Stimulated activated CD8-positive, alpha-beta memory T cell treated with anti-CD3 and anti-CD28 coated beads, Interleukin-4, amount 100 ng/mL, for 4 hours (primary cell): ENCODE data around the gene MACROD2.

Experiments
- DNase-seq, 2 donors: peaks; one replicate each; pipeline ENCODE4 v3.0.0-alpha.2; 2020; ENCODE audit warnings: low read depth in 2 of 2, low spot score in 1 of 2

MACROD2 gene

GRCh38 chr20:16057651-16058050, 2062.3 kb downstream of the MACROD2 start:
- no peak for DNase-seq

- no peak for DNase-seq
Observed at GRCh38 chr20:16058268-16058667, 2063.0 kb downstream of the MACROD2 start.

GRCh38 chr20:16059841-16060240, 2064.5 kb downstream of the MACROD2 start:
- DNase-seq = no peak

- no peak for DNase-seq
Observed at GRCh38 chr20:16061351-16061750, 2066.0 kb downstream of the MACROD2 start.

- DNase-seq = no peak
Observed at GRCh38 chr20:16062661-16063581, 2067.6 kb downstream of the MACROD2 start.

- DNase-seq = no peak
Observed at GRCh38 chr20:16063881-16064280, 2068.6 kb downstream of the MACROD2 start.

GRCh38 chr20:16064989-16065707, 2069.8 kb downstream of the MACROD2 start:
- DNase-seq = no peak

- no peak for DNase-seq
Observed at GRCh38 chr20:16066571-16066970, 2071.3 kb downstream of the MACROD2 start.

- no peak for DNase-seq
Observed at GRCh38 chr20:16069389-16070010, 2074.2 kb downstream of the MACROD2 start.

- DNase-seq = no peak
Observed at GRCh38 chr20:16072220-16072619, 2076.9 kb downstream of the MACROD2 start.

- DNase-seq = no peak
Observed at GRCh38 chr20:16078172-16078898, 2083.0 kb downstream of the MACROD2 start.

GRCh38 chr20:16081421-16081820, 2086.1 kb downstream of the MACROD2 start:
- DNase-seq = no peak

- no peak for DNase-seq
Observed at GRCh38 chr20:16082051-16082550, 2086.8 kb downstream of the MACROD2 start.

- DNase-seq = no peak
Observed at GRCh38 chr20:16083639-16084280, 2088.4 kb downstream of the MACROD2 start.

GRCh38 chr20:16095226-16095625, 2099.9 kb downstream of the MACROD2 start:
- no peak for DNase-seq

GRCh38 chr20:16096756-16097326, 2101.5 kb downstream of the MACROD2 start:
- no peak for DNase-seq

- DNase-seq = no peak
Observed at GRCh38 chr20:16097788-16098187, 2102.5 kb downstream of the MACROD2 start.

GRCh38 chr20:16098890-16099639, 2103.7 kb downstream of the MACROD2 start:
- DNase-seq = no peak

- no peak for DNase-seq
Observed at GRCh38 chr20:16100111-16100510, 2104.8 kb downstream of the MACROD2 start.
